HCT116 (cell line): ENCODE data around the gene NEUROD1. TPM values are rescaled to one million over a fixed set of nuclear protein-coding genes. Genes with fewer than 3 reads are reported as not detected.

Experiments used
- ATAC-seq: fragments of 200-7000 bp; cut with Tn5 transposase; 2 replicates; pipeline ENCODE4 v1.9.1; 2020; ENCODE audit warnings: mild to moderate bottlenecking, moderate library complexity
- BruUV-seq: library from RNA; stranded (reverse); fragments of 400-500 nt; replicated peaks from 2 replicates; lab custom pipeline; 2021; lab: Mats Ljungman, UMichigan
- CTCF ChIA-PET: fragments of 300-600 bp; sonication (Branson Sonifier 250); formaldehyde crosslinking; loops from one replicate; lab custom pipeline; 2021; ENCODE audit warnings: antibody characterized with exemption; lab: Charles Lee
- POLR2A ChIA-PET: fragments of 300-600, 350-600 bp; sonication (Branson Sonifier 250); formaldehyde crosslinking; loops from one replicate; lab custom pipeline; 2021; ENCODE audit warnings: antibody characterized with exemption; lab: Charles Lee
- RAD21 ChIA-PET, 2 experiments: fragments of 300-600 bp; sonication (Branson Sonifier 250); formaldehyde crosslinking; loops; one replicate each; lab custom pipeline; 2023; ENCODE audit warnings: low total read pairs in 2 of 2; ENCODE audit not compliant: uncharacterized antibody in 2 of 2, unreplicated experiment in 2 of 2, low non-redundant PET in 1 of 2; lab: Charles Lee
- DNase-seq: peaks from one replicate; pipeline ENCODE4 v3.0.0-alpha.2; 2010; ENCODE audit warnings: low read depth, low spot score
- H2AFZ ChIP-seq: fragments of 200-600 bp; shearing (Covaris generic), sonication (generic); 2 replicates; pipeline ENCODE4 v1.6.1; 2017; ENCODE audit warnings: low read depth, mixed run types, mixed read lengths, antibody characterized with exemption, low read length; ENCODE audit not compliant: poor library complexity, severe bottlenecking
- H3K27ac ChIP-seq: 2 replicates; pipeline ENCODE4 v1.5.1; 2012; ENCODE audit warnings: low read depth, low read length
- H3K27me3 ChIP-seq: fragments of 200-600 bp; sonication (generic); 2 replicates; pipeline ENCODE4 v1.6.1; 2016; ENCODE audit warnings: mixed run types, low read length, mixed read lengths; ENCODE audit not compliant: insufficient read depth
- H3K36me3 ChIP-seq, 2 experiments: fragments of 200-500 bp in 1 of 2; fragments of 200-600 bp in 1 of 2; sonication (Bioruptor generic) in 1 of 2; sonication (generic) in 1 of 2; 2 replicates each; pipeline versions ENCODE4 v1.5.1 to v1.6.1; 2014 to 2016; ENCODE audit warnings: low read length in 2 of 2, inconsistent platforms in 1 of 2, mixed read lengths in 1 of 2, mixed run types in 1 of 2; ENCODE audit not compliant: insufficient read depth in 2 of 2, control insufficient read depth in 1 of 2
- H3K4me1 ChIP-seq, 2 experiments: fragments of 200-600 bp in 1 of 2; sonication (generic) in 1 of 2; 2 replicates each; pipeline versions ENCODE4 v1.5.1 to v1.6.1; 2012 to 2017; ENCODE audit warnings: low read length in 2 of 2, inconsistent platforms in 1 of 2, mild to moderate bottlenecking in 1 of 2, mixed read lengths in 1 of 2, mixed run types in 1 of 2, moderate library complexity in 1 of 2; ENCODE audit not compliant: insufficient read depth in 2 of 2, control insufficient read depth in 1 of 2
- H3K4me2 ChIP-seq: fragments of 200-600 bp; sonication (generic); 2 replicates; pipeline ENCODE4 v1.6.1; 2017; ENCODE audit warnings: mixed run types, low read length, mixed read lengths
- H3K4me3 ChIP-seq, 2 experiments: fragments of 200-600 bp in 1 of 2; sonication (generic) in 1 of 2; replicated peaks in 1 of 2; 2 replicates each; pipeline ENCODE4 v1.5.1; 2011 to 2016; ENCODE audit warnings: low read length in 2 of 2, control low read depth in 1 of 2, low read depth in 1 of 2, mild to moderate bottlenecking in 1 of 2, mixed read lengths in 1 of 2, mixed run types in 1 of 2
- H3K79me2 ChIP-seq: fragments of 200-600 bp; sonication (generic); 2 replicates; pipeline ENCODE4 v1.6.1; 2017; ENCODE audit warnings: mild to moderate bottlenecking, mixed run types, low read length, moderate library complexity, mixed read lengths; ENCODE audit not compliant: insufficient read depth
- H3K9ac ChIP-seq: fragments of 200-600 bp; sonication (generic); 2 replicates; pipeline ENCODE4 v1.6.1; 2016; ENCODE audit warnings: low read length, mixed read lengths
- H3K9me2 ChIP-seq: fragments of 200-600 bp; sonication (generic), shearing (Covaris generic); 2 replicates; pipeline ENCODE4 v1.6.1; 2017; ENCODE audit warnings: mixed run types, mild to moderate bottlenecking, moderate library complexity; ENCODE audit not compliant: insufficient read depth
- H3K9me3 ChIP-seq, 2 experiments: fragments of 200-500 bp in 1 of 2; fragments of 200-600 bp in 1 of 2; sonication (Bioruptor generic) in 1 of 2; sonication (generic) in 1 of 2; 2 replicates each; pipeline ENCODE4 v1.6.1; 2014 to 2017; ENCODE audit warnings: low read length in 2 of 2, mixed read lengths in 2 of 2, inconsistent platforms in 1 of 2, low read depth in 1 of 2, mild to moderate bottlenecking in 1 of 2, mixed run types in 1 of 2, moderate library complexity in 1 of 2; ENCODE audit not compliant: control insufficient read depth in 1 of 2, insufficient read depth in 1 of 2
- H4K20me1 ChIP-seq: fragments of 200-600 bp; sonication (generic), shearing (Covaris generic); 2 replicates; pipeline ENCODE4 v1.6.1; 2017; ENCODE audit warnings: mixed run types, mild to moderate bottlenecking, moderate library complexity; ENCODE audit not compliant: insufficient read depth
- CTCF ChIP-seq, 3 experiments: fragments of 200-600 bp in 1 of 3; sonication (generic) in 1 of 3; IDR thresholded peaks in 2 of 3; conservative IDR thresholded peaks in 1 of 3; 2 replicates each; pipeline ENCODE4 v1.5.1; 2012 to 2017; ENCODE audit warnings: low read depth in 2 of 3, low read length in 2 of 3, antibody characterized with exemption in 1 of 3, borderline replicate concordance in 1 of 3, control low read depth in 1 of 3, mild to moderate bottlenecking in 1 of 3, mixed read lengths in 1 of 3, mixed run types in 1 of 3, moderate library complexity in 1 of 3; ENCODE audit not compliant: insufficient read depth in 1 of 3
- ELF1 ChIP-seq: IDR thresholded peaks from 2 replicates; pipeline ENCODE4 v1.6.1; 2012; ENCODE audit warnings: low read depth, borderline replicate concordance
- POLR2A ChIP-seq: IDR thresholded peaks from 2 replicates; pipeline ENCODE4 v1.7.0; 2011; ENCODE audit warnings: borderline replicate concordance; ENCODE audit not compliant: insufficient read depth, insufficient read length; ENCODE audit errors: extremely low read depth
- RAD21 ChIP-seq: IDR thresholded peaks from 2 replicates; pipeline ENCODE4 v1.6.1; 2012; ENCODE audit warnings: low read depth, mild to moderate bottlenecking
- SIN3A ChIP-seq: IDR thresholded peaks from 2 replicates; pipeline ENCODE4 v1.6.1; 2012; ENCODE audit warnings: low read depth
- ZBTB33 ChIP-seq: IDR thresholded peaks from 2 replicates; pipeline ENCODE4 v1.6.1; 2011; ENCODE audit warnings: mild to moderate bottlenecking, low read length, moderate library complexity; ENCODE audit not compliant: insufficient replicate concordance; ENCODE audit errors: extremely low read depth
- ZFX ChIP-seq: fragments of 450-650 bp; IDR thresholded peaks from 2 replicates; pipeline ENCODE4 v1.6.1; 2017
- intact Hi-C: fragments of 100-400 bp; cut with micrococcal nuclease; formaldehyde crosslinking; loops from 2 replicates; pipeline ENCODE4 v1.10.0; 2022
- total RNA-seq: library from RNA; stranded (reverse); gene quantifications from one replicate; pipeline ENCODE4 v1.2.1, GENCODE V29; 2021; ENCODE audit not compliant: unreplicated experiment

The NEUROD1 gene
- total RNA-seq, 1 experiment from 2014 or later = not detected

- no peak for TF ChIP-seq CTCF (IDR thresholded peaks at IDR 0.05 in 2 of 3, conservative IDR thresholded peaks at IDR 0.05 in 1 of 3; ENCODE audit: borderline replicate concordance in 1 of 3, insufficient read depth in 1 of 3, low read depth in 2 of 3, low read length in 2 of 3)
- no peak for TF ChIP-seq POLR2A
Observed at GRCh38 chr2:181628590-181629585, 51.4 kb downstream of the NEUROD1 start (continued).

- CTCF ChIA-PET = no interaction called here
- RAD21 ChIA-PET = no interaction called here
- Histone ChIP-seq H3K9ac (no peak overlapping the region), H3K27ac (no peak overlapping the region), H3K79me2 (no peaks in the 10 kb centered on the region), H3K27me3 (no peaks in the 10 kb centered on the region), H3K4me3 (no peak overlapping the region), H3K36me3 (no peaks in the 10 kb centered on the region), H3K4me2 (no peak overlapping the region), H3K9me2 (no peaks in the 10 kb centered on the region), H4K20me1 (no peaks in the 10 kb centered on the region), H3K9me3 (no peaks in the 10 kb centered on the region), H3K4me1 (no peaks in the 10 kb centered on the region), H2AFZ (no peak overlapping the region)
- DNase-seq (no peak), ATAC-seq (no peak)
- intact Hi-C loops = no loop called here
- POLR2A ChIA-PET = no interaction called here
- BruUV-seq = no TSS peak
- TF ChIP-seq RAD21 = no peak
- no peak for TF ChIP-seq SIN3A
- no peak for TF ChIP-seq ELF1
- no peak for TF ChIP-seq ZFX
- TF ChIP-seq ZBTB33 = no peak
Observed at GRCh38 chr2:181627545-181627944, 52.8 kb downstream of the NEUROD1 start.
